Right hindlimb (tissue), 1 donor: Measurements from ENCODE around the gene TARS2.

Experiments
- DNase-seq: peaks from one replicate; pipeline ENCODE4 v3.0.0-alpha.2; 2018

The TARS2 gene, protein sequence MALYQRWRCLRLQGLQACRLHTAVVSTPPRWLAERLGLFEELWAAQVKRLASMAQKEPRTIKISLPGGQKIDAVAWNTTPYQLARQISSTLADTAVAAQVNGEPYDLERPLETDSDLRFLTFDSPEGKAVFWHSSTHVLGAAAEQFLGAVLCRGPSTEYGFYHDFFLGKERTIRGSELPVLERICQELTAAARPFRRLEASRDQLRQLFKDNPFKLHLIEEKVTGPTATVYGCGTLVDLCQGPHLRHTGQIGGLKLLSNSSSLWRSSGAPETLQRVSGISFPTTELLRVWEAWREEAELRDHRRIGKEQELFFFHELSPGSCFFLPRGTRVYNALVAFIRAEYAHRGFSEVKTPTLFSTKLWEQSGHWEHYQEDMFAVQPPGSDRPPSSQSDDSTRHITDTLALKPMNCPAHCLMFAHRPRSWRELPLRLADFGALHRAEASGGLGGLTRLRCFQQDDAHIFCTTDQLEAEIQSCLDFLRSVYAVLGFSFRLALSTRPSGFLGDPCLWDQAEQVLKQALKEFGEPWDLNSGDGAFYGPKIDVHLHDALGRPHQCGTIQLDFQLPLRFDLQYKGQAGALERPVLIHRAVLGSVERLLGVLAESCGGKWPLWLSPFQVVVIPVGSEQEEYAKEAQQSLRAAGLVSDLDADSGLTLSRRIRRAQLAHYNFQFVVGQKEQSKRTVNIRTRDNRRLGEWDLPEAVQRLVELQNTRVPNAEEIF

GRCh38 chr1:150486966-150487762, at the start of gene TARS2:
TSS of gene TARS2 (plus strand) at chr1:150487419. CDS start at chr1:150487451, 32 bp downstream.
- peak; percentile 98 for DNase-seq

DNA sequence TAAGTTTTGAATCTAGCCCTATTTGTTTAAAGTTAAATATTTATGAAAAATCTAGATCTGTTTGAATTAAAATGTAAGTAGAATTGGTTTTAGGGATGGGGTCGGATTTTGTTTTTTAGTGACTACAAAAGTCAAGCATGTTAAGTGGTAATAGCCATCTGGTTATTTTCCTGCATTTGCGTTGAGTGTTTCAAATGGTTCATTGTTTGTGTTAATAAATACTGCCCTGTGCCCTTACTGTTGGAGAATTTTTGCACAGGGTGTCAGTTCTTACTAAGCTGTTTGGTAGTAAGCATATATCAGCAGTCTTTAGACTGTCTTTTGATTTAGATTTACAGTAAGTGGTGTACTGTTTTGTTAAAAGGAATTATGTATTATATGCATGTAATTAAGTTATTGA, 46.1 kb upstream of the TARS2 start:
- DNase-seq, result no peak

DNA sequence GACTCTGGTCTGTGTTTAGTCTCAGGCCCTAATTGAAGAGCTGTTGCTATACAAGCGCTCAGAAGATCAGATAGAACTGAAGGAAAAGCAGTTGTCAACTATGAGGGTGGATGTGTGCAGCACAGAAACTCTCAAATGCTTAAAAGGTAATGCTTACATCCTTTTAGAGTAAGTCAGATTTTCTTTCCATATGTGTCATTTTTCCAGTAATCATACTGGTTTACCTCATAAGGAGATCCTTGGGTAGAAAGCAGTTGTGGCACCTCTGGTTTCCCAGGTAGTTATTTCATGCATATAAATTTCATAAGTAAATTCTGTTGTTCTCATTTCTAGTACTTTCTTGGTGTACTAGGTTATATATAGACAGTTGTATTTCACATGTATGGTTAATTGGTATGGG, 43.0 kb upstream of the TARS2 start:
- DNase-seq, result no peak

DNA sequence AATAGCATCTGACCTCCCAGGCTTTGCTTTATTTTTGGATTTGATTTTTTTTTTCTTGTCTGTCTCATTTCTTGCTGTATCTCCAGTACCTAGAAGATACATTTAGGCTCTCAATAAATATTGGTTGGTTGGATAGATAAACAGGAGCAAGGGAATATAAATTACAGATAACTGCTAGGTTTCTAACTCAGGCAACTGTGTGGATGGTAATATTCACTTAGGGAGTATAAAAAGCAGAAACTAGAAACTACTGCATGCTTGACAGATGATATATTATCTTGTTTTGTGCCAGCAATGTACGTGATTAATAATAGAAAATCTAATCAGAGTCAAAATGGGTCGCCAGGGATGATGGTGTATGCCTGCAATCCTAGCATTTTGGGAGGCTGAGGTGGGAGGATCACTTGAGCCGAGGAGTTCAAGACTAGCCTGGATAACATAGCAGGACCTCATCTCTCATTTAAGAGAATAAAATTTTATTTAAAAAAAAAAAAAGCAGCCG, 31.0 kb upstream of the TARS2 start:
- DNase-seq, result no peak

DNA sequence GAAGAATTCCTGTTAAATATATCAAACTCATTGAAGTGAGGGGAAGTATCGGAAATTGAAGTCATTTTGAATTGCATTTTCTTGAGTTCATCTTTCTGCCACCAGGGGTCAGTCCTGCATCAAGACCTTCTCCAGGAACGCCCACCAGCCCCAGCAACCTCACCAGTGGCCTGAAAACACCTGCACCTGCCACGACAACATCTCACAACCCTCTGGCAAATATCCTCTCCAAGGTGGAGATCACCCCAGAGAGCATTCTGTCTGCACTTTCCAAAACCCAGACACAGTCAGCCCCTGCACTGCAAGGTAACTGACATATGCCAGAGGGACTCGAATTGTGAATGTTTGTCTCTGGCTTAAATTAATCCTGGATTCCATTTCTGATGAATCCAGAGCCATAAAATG, 22.8 kb upstream of the TARS2 start:
- peak; percentile 52 for DNase-seq

DNA sequence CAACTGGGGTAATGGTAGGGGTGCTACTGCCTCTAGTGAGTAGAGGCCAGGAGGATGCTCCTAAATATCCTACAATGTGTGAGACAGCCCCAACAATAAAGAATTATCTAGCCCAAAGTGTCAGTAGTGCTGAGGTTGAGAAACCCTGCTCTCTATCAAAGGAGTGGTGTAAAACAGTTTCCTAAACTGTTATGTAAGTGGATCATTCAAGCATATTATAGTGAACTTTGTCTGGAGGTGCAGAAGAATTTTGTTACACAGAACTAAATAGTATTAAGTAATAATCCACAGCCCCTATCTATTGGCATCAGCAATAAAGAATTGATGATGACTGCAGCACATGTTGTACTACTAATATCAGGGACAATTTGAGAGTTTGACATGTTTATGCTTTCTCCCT, 20.3 kb upstream of the TARS2 start:
- DNase-seq, result no peak

DNA sequence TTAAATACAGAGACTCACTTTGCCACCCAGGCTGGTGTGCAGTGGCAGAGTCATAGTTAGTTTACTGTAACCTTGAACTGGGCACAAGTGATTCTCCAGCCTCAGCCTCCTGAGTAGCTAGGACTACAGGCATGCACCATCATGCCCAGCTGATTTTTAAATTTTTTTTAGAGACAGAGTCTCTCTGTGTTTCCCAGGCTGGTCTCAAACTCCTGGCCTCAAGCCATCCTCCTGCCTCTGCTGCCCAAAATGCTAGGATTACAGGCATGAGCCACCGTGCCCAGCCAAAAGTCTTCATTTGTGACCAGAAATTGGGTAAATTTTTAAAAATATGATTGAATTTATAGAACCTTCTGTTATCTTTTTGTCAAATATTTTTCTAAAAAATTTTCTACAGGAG, 17.9 kb upstream of the TARS2 start:
- DNase-seq, result no peak

GRCh38 chr1:150472601-150473200, 14.5 kb upstream of the TARS2 start:
- no peak for DNase-seq

- DNase-seq, result no peak
Measured at GRCh38 chr1:150473659-150474058, 13.6 kb upstream of the TARS2 start.

DNA sequence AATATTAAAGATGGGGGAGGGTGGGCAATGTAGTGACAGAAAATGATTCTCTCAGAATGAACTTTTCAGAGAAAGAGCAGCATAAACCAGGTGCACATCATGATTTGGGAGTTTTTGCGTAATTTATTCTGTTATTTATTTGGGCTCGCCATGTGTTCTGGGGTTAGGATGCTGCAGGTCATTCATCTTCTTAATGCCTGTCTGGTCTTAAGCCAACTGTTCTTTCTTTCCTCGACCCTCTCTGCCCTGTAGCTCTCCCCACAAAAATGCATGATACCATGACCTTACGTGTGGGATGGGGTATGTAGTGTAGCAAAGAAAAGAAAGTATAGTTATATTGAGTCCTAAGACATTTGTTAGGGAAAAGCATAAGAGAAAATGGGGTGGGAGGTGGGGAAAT, 12.3 kb upstream of the TARS2 start:
- DNase-seq, result no peak

- no peak for DNase-seq
Measured at GRCh38 chr1:150476754-150477153, 10.5 kb upstream of the TARS2 start.

- DNase-seq, result no peak
Measured at GRCh38 chr1:150477320-150477719, 9.9 kb upstream of the TARS2 start.

DNA sequence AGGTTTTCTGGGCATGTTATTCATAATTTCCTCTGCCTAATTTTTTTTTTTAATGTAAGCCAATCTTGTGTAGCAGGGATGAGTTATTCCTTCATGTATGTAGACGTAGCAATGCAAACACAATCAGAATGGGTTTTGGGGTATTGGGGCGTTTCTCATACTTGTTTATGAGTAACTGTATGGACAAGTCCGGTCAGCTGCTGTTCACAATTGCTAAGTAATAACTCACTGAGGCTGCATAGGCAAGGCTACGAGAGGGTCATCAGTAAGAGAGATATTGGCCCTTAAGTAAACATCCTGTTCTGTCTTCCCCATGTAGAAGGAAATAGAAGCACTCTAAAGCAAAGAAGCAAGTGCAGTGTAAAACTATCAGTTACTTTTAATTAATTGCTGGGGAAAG, 9.5 kb upstream of the TARS2 start:
- DNase-seq, result no peak

DNA sequence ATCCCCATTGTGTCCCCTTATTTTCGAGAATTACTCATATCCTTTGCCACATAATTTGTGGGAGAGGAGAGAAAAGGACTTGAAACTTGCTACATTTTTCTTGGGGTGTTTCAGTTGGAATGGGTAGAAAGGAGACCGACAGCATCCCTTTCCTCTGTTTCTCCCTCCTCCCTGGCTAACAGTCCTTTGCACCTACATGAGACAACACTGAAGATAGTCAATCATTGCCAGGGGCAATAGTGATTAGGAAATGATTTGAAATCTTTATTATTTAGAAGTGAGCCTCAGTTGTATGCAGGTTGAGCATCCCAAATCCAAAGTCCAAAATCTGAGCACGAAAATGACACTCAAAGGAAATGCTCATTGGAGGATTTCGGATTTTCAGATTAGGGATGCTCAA, 7.8 kb upstream of the TARS2 start:
- no peak for DNase-seq

DNA sequence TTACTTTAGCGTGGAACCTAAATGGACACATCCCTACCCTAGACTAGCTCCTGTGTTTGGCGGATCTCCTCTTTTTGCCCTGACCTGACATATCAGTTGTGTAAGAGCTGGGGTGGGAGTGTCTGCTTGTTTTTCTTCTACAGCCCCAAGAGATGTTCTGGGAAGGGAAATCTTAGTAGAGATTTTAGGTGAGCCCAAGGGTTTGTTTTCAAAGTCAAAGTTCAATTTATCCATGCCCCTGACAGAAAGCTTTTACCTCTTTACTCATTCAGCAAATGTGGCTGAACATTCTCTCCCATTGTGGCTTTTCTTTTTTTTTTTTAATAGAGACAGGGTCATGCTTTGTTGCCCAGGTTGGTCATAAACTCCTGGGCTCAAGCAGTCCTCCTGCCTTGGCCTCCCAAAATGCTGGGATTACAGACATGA, 7.3 kb upstream of the TARS2 start:
- DNase-seq, result no peak

DNA sequence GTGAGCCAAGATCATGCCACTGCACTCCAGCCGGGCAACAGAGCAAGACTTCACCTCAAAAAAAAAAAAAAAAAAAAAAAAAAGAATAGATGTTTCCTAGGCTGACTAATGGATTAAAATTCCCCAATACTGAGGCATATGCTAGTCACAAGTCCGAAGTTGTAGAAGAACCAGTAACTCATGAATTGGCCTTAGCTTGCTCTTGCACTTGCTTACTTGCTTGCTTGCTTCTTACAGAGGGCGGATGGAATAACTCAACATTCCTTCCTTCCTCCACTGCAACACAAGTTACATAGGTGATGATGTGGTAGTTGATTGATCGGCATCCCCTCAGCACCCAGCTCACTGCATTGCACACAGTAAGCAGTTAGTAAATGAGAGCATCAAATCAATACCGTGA, 2.8 kb upstream of the TARS2 start:
- DNase-seq, result no peak

DNA sequence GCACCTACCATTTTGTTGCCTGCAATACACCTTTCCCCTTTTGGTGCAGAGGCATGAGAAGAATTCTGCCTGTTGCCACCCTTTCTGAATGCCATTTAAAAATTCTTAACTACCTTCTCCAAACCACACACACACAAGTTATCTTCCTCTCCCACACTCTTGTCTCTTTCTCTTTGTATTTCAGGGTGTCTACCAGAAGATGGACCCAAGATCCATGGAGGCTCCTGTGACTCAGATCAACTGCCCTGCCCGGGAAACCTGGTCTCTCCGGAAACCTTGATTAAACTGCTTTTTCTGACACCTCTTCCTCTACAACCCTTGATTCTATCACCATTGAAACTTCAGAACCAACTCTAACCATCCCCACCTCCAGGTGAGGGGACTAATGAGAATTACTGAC, 2.4 kb upstream of the TARS2 start:
- no peak for DNase-seq

- DNase-seq, result no peak
Measured at GRCh38 chr1:150487763-150488115, 520 bp downstream of the TARS2 start.

DNA sequence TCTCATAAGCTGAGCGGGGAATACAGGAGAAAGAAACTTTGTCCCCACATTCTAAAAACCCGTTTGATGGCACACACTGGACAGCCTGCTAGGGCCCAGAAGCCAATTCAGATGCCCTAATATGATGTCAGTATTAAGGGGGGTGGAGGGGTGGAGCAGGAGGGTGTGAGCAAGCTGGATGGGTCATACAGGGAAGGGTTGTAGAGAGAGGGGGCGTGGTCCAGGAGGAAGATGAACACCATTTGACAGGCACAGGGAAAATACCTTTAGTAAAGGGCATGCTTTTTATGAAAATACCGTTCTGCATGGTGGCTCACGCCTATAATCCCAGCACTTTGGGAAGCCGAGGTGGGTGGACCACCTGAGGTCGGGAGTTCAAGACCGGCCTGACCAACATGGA, 6.0 kb downstream of the TARS2 start:
- no peak for DNase-seq

DNA sequence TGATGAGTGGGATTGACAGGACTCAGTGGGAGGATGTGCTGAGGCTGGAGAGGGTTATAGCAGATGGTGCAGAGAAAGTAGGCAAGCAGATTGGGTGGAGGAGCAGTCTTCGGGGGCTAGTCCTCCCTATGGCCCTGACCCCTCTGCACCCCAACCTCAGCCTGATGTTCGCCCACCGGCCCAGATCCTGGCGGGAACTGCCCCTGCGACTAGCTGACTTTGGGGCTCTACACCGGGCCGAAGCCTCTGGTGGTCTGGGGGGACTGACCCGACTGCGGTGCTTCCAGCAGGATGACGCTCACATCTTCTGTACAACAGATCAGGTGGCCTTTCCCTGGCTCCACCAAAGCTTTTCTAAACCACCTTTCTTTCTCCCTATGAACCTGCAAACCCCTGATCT, 11.1 kb downstream of the TARS2 start:
- DNase-seq, result no peak

DNA sequence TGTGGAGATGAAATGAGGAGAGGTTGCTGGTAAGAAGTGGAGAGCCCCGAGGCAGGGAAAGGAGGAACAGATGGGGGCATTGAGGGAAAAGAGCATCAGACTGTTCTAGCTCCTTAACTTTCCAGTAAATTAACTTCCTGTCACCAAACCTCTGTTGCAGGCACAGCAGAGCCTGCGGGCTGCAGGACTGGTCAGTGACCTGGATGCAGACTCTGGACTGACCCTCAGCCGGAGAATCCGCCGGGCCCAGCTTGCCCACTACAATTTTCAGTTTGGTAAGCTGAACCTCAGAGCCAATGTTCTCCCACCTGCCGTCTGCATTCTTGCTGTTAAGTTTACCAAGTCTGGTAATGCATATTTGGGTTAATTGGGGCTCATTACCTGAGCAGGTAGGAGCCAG, 18.2 kb downstream of the TARS2 start:
- no peak for DNase-seq

- DNase-seq, result no peak
Measured at GRCh38 chr1:150507912-150508864, 21.0 kb downstream of the TARS2 start, which contains the start of gene ECM1. TSS of gene ECM1 (plus strand) at chr1:150508109. CDS start at chr1:150508210, 101 bp downstream.
